Stimulated activated CD4-positive, alpha-beta T cell treated with anti-CD3 and anti-CD28 coated beads, Interleukin-12 subunit alpha, Interleukin-12 subunit beta, amount 100 ng/mL, for 4 hours (primary cell): ENCODE measurements around the gene FHIT.
"Not testable (repeated sequence)": the region's sequence is repeated elsewhere in the genome, so short reads cannot be mapped to it uniquely, and the experiment has no call there.

Source experiments
- DNase-seq: peaks from one replicate; pipeline ENCODE4 v3.0.0-alpha.2; 2020

The FHIT gene

GRCh38 chr3:61224823-61225222 lies 26.4 kb downstream of the FHIT start:
- DNase-seq = no peak

- no peak for DNase-seq
Observed at GRCh38 chr3:61223451-61223850, 27.8 kb downstream of the FHIT start.

- DNase-seq = no peak
Observed at GRCh38 chr3:61222467-61222866, 28.8 kb downstream of the FHIT start.

- no peak for DNase-seq
Observed at GRCh38 chr3:61221759-61222362, 29.4 kb downstream of the FHIT start.

- DNase-seq = no peak
Observed at GRCh38 chr3:61218504-61218903, 32.7 kb downstream of the FHIT start.

GRCh38 chr3:61216171-61216570 lies 35.1 kb downstream of the FHIT start:
- not testable (repeated sequence) for DNase-seq

GRCh38 chr3:61202086-61202485 lies 49.2 kb downstream of the FHIT start:
- DNase-seq = no peak

GRCh38 chr3:61201071-61201470 lies 50.2 kb downstream of the FHIT start:
- DNase-seq = no peak

- DNase-seq = no peak
Observed at GRCh38 chr3:61200270-61200669, 51.0 kb downstream of the FHIT start.

- DNase-seq = no peak
Observed at GRCh38 chr3:61199843-61200242, 51.4 kb downstream of the FHIT start.

- no peak for DNase-seq
Observed at GRCh38 chr3:61194892-61195538, 56.2 kb downstream of the FHIT start.

GRCh38 chr3:61192222-61192621 lies 59.0 kb downstream of the FHIT start:
- DNase-seq = no peak

GRCh38 chr3:61190205-61190604 lies 61.0 kb downstream of the FHIT start:
- not testable (repeated sequence) for DNase-seq

- DNase-seq = no peak
Observed at GRCh38 chr3:61186030-61186429, 65.2 kb downstream of the FHIT start.

- no peak for DNase-seq
Observed at GRCh38 chr3:61184956-61185355, 66.3 kb downstream of the FHIT start.

- no peak for DNase-seq
Observed at GRCh38 chr3:61182662-61183061, 68.6 kb downstream of the FHIT start.

GRCh38 chr3:61181874-61182273 lies 69.4 kb downstream of the FHIT start:
- no peak for DNase-seq

GRCh38 chr3:61180206-61180605 lies 71.0 kb downstream of the FHIT start:
- DNase-seq = no peak

- DNase-seq = no peak
Observed at GRCh38 chr3:61178167-61178566, 73.1 kb downstream of the FHIT start.

GRCh38 chr3:61177450-61177849 lies 73.8 kb downstream of the FHIT start:
- no peak for DNase-seq

GRCh38 chr3:61173676-61174075 lies 77.6 kb downstream of the FHIT start:
- DNase-seq = no peak

GRCh38 chr3:61172684-61173083 lies 78.6 kb downstream of the FHIT start:
- DNase-seq = no peak

- DNase-seq = no peak
Observed at GRCh38 chr3:61172203-61172602, 79.0 kb downstream of the FHIT start.

- DNase-seq = no peak
Observed at GRCh38 chr3:61169621-61170251, 81.5 kb downstream of the FHIT start.

GRCh38 chr3:61168286-61168685 lies 83.0 kb downstream of the FHIT start:
- no peak for DNase-seq
